GM13977 (cell line): ENCODE measurements around the gene IL1RAPL1.

Experiments
- DNase-seq: peaks from one replicate; pipeline ENCODE4 v3.0.0; 2012; ENCODE audit warnings: low spot score
- CTCF ChIP-seq: IDR thresholded peaks from 2 replicates; pipeline ENCODE4 v1.5.1; 2012; ENCODE audit warnings: mild to moderate bottlenecking, control low read depth; ENCODE audit not compliant: insufficient read depth; ENCODE audit errors: extremely low read depth, missing control alignments
- in situ Hi-C: fragments of 300-500 bp; cut with MboI; formaldehyde crosslinking; loops from one replicate; pipeline ENCODE4 v1.12.0; 2022; ENCODE audit warnings: low sequenced_read_pairs, low pct_unique_long_range_greater_than_20kb, mixed read lengths, inconsistent platforms; ENCODE audit not compliant: unreplicated experiment

IL1RAPL1 gene

GRCh38 chrX:29824176-29824906, 1237.1 kb downstream of the IL1RAPL1 start:
- in situ Hi-C loops, result no loop called here
- TF ChIP-seq CTCF, result no peak

GRCh38 chrX:29826742-29827141, 1239.5 kb downstream of the IL1RAPL1 start:
- in situ Hi-C loops, result no loop called here
- no peak for TF ChIP-seq CTCF

More at GRCh38 chrX:29824176-29824906, 1237.1 kb downstream of the IL1RAPL1 start:
- no peak for DNase-seq

GRCh38 chrX:29834311-29834710, 1247.1 kb downstream of the IL1RAPL1 start:
- in situ Hi-C loops, result no loop called here
- no peak for DNase-seq
- no peak for TF ChIP-seq CTCF

More at GRCh38 chrX:29826742-29827141, 1239.5 kb downstream of the IL1RAPL1 start:
- DNase-seq, result no peak

GRCh38 chrX:29834764-29835163, 1247.5 kb downstream of the IL1RAPL1 start:
- in situ Hi-C loops, result no loop called here

GRCh38 chrX:29841750-29842149, 1254.5 kb downstream of the IL1RAPL1 start:
- TF ChIP-seq CTCF, result no peak
- DNase-seq, result no peak
- in situ Hi-C loops, result no loop called here

More at GRCh38 chrX:29834764-29835163, 1247.5 kb downstream of the IL1RAPL1 start:
- DNase-seq, result no peak
- no peak for TF ChIP-seq CTCF

GRCh38 chrX:29842552-29842951, 1255.3 kb downstream of the IL1RAPL1 start:
- TF ChIP-seq CTCF, result no peak
- in situ Hi-C loops, result no loop called here
- no peak for DNase-seq
